GM21723 (cell line): ENCODE data around the gene SPRED2.

ENCODE experiments used
- ATAC-seq: cut with Tn5 transposase; IDR thresholded peaks from one replicate; pipeline ENCODE4 v1.9.1; 2021; ENCODE audit warnings: mild to moderate bottlenecking, moderate library complexity; ENCODE audit not compliant: unreplicated experiment

Gene SPRED2

GRCh38 chr2:65442420-65443020 is 10.1 kb upstream of the SPRED2 start:
- no peak for ATAC-seq

DNA sequence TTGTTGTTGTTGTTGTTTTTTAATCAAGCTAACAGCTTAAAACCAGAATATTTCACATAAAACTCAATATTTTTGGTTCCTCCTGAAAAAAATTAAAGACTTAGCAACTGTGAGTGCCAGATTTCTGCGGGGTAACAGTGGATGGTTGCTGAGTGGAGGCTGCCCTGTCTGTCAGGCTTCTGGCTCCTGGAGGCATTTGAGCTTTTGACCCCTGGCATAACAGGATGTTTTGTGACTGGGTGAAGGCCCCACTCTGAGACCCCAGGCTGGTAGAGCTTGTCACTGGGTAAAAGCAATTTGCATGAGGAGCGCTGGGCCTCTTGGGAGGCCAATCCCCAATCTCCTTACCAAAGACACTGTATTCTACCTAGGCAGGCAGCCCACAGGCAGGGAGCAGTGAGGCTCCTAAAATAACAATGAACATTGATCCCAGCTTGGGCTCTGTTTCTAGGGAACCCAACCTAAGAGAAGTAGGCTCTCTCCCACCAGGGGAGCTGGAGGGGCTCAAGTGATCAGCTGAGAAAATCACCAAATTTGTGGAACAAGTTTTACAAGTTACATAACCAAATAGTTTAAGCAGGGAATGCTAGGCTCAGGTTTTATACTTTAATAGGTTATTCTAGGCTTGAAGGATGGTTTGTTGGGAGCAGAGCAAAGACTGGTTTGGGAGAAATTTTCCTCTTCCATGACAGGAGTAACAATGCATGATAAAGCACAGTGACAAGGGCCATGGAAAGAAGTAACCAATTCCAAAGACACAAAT is 5.9 kb upstream of the SPRED2 start:
- no peak for ATAC-seq

DNA sequence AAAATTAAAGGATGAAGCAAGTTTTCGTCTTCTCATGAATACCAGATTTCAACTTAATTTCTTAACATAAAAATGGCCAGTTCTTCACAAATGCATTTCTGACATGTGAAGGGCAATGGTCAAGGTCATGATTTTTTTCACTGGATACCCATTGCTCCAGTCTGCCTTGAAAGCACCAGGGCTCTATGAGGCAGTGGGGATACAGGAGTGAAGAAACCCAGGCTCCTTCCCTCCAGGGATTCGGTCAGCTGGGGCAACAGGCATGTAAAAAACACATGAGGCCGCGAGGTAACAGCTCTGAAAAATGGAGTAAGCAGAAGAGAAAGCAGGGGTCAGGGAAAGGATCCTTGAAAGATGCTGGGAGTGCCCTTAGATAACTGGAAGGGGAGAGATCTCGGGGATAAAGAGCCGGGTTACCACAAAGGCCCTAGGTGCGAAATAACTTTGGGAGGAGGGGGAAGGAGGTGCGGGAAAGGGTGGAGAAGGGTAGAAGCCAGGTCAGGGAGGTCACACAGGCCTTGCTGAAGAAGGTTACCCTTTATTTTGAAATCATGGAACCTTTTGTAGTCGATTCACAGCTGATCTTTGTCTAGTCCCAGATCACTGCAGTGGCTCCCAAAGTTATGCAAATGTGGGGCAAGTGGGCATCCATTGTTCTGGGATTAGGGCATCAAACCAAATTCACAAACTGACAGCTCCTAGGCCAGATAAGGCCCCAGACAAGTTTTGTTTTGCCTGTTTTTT is 5.2 kb upstream of the SPRED2 start:
- ATAC-seq = no peak

GRCh38 chr2:65436824-65437221 is 4.4 kb upstream of the SPRED2 start:
- ATAC-seq = peak; percentile 66

- ATAC-seq = peak; percentile 34
Observed at GRCh38 chr2:65436169-65436823, 3.9 kb upstream of the SPRED2 start.

- ATAC-seq = peak; percentile 29
Observed at GRCh38 chr2:65435625-65436168, 3.3 kb upstream of the SPRED2 start.

- ATAC-seq = no peak
Observed at GRCh38 chr2:65434592-65435241, 2.3 kb upstream of the SPRED2 start.

GRCh38 chr2:65431421-65432226 is 775 bp downstream of the SPRED2 start:
- ATAC-seq = peak; percentile 46

GRCh38 chr2:65430603-65431420 is 1.6 kb downstream of the SPRED2 start:
- peak; percentile 37 for ATAC-seq

- ATAC-seq = peak; percentile 5
Observed at GRCh38 chr2:65429786-65430602, 2.4 kb downstream of the SPRED2 start.

DNA sequence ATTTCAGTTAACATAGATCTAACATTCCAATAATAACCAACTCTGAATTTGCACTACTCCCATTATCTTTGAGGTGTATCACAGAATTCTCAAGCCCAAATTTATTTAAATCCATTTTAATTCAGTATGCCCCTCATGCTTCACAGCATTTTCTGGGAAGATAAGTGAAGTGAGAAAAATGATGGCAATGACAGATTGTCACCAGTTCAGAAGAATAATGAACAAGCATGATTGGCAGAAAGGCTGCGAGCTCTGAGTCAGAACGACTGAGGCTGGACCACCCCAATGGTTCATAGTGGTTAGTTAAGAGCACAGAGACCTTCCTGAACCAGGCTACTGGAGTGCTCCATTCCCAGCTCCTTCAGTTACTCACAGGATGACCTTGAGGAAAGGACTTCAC is 4.9 kb downstream of the SPRED2 start:
- ATAC-seq = no peak

GRCh38 chr2:65425276-65425675 is 7.1 kb downstream of the SPRED2 start:
- ATAC-seq = no peak

- ATAC-seq = no peak
Observed at GRCh38 chr2:65424391-65424790, 8.0 kb downstream of the SPRED2 start.

- ATAC-seq = no peak
Observed at GRCh38 chr2:65421432-65421748, 11.0 kb downstream of the SPRED2 start.

GRCh38 chr2:65420712-65421431 is 11.5 kb downstream of the SPRED2 start:
- peak; percentile 64 for ATAC-seq

DNA sequence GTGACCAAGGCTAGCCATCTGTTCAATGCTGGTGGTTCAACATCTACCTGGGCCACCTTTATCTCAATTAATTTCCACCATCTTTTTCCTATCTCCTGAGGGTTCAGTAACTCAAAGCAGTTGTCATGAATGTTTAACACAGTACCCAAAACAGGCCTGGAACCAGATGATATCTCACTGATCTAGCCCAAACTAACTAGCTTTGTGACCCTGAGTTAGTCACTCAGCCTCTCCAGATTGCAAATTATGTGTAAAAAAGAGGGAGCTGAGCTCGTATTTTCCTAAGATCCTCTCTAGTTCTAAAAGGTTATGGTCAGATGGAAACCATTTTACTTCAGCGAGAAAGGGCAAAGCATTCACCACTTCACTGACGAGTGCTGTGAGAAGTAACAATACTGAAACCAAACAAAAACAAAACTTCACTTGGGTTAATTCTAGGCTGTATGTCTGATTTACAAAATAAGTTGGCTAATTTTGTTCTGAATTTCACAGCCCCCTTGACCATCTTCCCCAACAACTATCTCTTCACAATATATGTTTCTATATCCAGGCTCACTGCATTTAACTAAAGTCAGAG is 14.8 kb downstream of the SPRED2 start:
- ATAC-seq = no peak

DNA sequence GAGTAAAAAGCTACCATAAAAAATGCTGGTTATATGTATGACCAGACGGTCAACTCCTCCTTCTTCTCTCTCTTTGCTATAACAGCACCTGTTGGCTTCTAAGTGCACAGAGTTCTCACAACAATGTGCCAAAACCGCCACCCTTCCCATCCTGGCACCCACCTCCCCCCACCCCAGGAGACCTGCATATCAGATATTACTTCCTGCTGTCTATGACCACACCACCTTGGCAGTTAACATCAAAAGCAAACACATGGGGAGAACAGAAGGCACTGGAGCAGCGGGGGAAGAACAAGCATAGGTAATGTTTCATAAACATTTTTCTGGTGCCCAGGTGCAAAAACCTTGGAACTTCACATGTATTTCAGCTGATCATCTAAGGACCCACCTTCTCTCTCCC is 15.5 kb downstream of the SPRED2 start:
- no peak for ATAC-seq
